ENCODE data around the gene HEPACAM. TPM values are rescaled to one million over a fixed set of nuclear protein-coding genes. Genes with fewer than 3 reads are reported as not detected.

Gene HEPACAM
- total RNA-seq, 1 experiment from 2014 or later: not detected

DNA sequence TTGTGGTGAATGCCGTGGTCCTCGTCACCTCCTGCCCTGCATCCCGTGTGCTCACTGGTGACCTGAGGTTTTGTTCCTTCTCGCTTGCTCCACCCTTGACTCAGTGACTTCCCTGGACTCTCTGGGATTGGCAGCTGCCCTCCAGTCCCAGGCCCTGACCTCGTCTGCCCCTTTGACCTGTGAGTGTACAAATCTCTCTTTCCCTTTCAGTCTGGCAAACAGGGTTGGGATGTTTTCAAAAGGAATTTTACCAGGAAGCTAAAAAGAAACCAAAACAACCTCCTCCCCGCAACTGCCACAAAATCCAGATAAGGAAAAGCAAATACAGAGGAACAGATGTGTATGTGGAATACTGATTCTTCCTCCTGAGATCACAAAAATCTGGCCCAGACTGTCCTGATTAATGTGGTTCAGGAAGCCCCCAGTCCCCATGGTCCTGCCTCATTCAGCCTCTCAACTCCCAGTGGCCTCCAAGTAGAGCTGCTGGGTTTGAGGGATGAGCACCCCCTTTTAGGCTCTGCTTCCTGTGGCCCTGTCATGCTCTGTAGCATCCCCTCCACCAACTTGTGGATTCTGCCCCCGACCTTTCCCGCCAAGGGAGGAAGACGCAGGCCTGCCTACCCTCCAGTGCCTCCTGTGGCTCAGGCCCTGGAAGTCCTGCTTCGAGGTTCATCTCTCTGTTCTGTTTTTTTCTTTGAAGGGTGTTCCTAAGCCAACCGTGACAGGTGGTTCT, 53.3 kb downstream of the HEPACAM start:
- no peaks in the 10 kb centered on the region; a peak in 1 of 7 replicates for H3K36me3 Mint-ChIP-seq (ENCODE audit: insufficient read depth in 1 of 3, low read depth in 3 of 3)
- Histone ChIP-seq H2BK120ac (ENCODE audit: low read depth, low read length, poor library complexity, severe bottlenecking) (no peak overlapping the region), H3T11ph (ENCODE audit: low read length) (no peak overlapping the region), H2AFZ (ENCODE audit: low read length) (no peak overlapping the region), H4K20me1 (ENCODE audit: control insufficient read depth, insufficient read depth, insufficient read length) (no peaks in the 10 kb centered on the region), H3K56ac (ENCODE audit: insufficient read length, low read depth, low read length) (no peak overlapping the region), H4K91ac (ENCODE audit: insufficient read length, low read depth, low read length) (no peak overlapping the region), H3K23me2 (ENCODE audit: insufficient read length, low read depth, low read length, poor library complexity, severe bottlenecking) (no peaks in the 10 kb centered on the region), H3K4ac (ENCODE audit: low read depth, low read length) (no peak overlapping the region), H3K79me1 (ENCODE audit: insufficient read depth, low read depth, low read length, poor library complexity, severe bottlenecking) (no peaks in the 10 kb centered on the region), H3K4me1 (ENCODE audit: insufficient read depth, low read length) (no peaks in the 10 kb centered on the region), H2BK20ac (ENCODE audit: low read depth, low read length, poor library complexity, severe bottlenecking) (no peak overlapping the region), H3K4me2 (ENCODE audit: insufficient read depth, insufficient read length, low read length) (no peak overlapping the region), H3K9me3 (ENCODE audit: control insufficient read depth, low read depth, low read length) (no peaks in the 10 kb centered on the region), H2BK15ac (ENCODE audit: low read depth, low read length) (no peak overlapping the region), H2BK5ac (ENCODE audit: insufficient read length, low read length) (no peak overlapping the region), H4K5ac (ENCODE audit: insufficient read length, low read depth, low read length) (no peak overlapping the region), H3K23ac (ENCODE audit: insufficient read length, low read depth, low read length) (no peak overlapping the region), H2BK12ac (ENCODE audit: insufficient read length, low read depth, low read length) (no peak overlapping the region), H3K18ac (ENCODE audit: insufficient read length, low read depth, low read length) (no peak overlapping the region), H4K8ac (replicated peaks; ENCODE audit: insufficient read length, low read depth, low read length) (no peak overlapping the region), H3K9ac (ENCODE audit: extremely low read depth, insufficient read length, low read length) (no peak overlapping the region), H3K27me3 (ENCODE audit: insufficient read depth, low read length) (no peaks in the 10 kb centered on the region; the same call in 1 of the 2 replicates), H3K27ac (ENCODE audit: insufficient read length, low read depth, low read length) (no peak overlapping the region), H3K79me2 (ENCODE audit: insufficient read depth, low read length) (no peaks in the 10 kb centered on the region), H3K14ac (ENCODE audit: insufficient read depth, low read length) (no peak overlapping the region; the same call in 1 of the 2 replicates), H2AK5ac (ENCODE audit: insufficient read length, low read length) (no peak overlapping the region)
- peaks cover 15% of the 10 kb centered on the region for H3K27me3 Mint-ChIP-seq (ENCODE audit: low read depth)
- H3K27ac Mint-ChIP-seq: peak overlapping the region in 1 of 3 experiments; percentile 46; a peak in 1 of 7 replicates
- no peak overlapping the region for H3K4me3 Mint-ChIP-seq
- TF ChIP-seq, protein P1, sequence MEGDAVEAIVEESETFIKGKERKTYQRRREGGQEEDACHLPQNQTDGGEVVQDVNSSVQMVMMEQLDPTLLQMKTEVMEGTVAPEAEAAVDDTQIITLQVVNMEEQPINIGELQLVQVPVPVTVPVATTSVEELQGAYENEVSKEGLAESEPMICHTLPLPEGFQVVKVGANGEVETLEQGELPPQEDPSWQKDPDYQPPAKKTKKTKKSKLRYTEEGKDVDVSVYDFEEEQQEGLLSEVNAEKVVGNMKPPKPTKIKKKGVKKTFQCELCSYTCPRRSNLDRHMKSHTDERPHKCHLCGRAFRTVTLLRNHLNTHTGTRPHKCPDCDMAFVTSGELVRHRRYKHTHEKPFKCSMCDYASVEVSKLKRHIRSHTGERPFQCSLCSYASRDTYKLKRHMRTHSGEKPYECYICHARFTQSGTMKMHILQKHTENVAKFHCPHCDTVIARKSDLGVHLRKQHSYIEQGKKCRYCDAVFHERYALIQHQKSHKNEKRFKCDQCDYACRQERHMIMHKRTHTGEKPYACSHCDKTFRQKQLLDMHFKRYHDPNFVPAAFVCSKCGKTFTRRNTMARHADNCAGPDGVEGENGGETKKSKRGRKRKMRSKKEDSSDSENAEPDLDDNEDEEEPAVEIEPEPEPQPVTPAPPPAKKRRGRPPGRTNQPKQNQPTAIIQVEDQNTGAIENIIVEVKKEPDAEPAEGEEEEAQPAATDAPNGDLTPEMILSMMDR (conservative IDR thresholded peaks at IDR 0.05): no peak
- WGBS (ENCODE audit: extremely low coverage, insufficient read length, low lambda C conversion rate): no CpG with 5 or more reads among the region's 11 CpGs
- H3K4me1 Mint-ChIP-seq: peaks cover 7 to 15% of the 10 kb centered on the region in 2 experiments; a peak in 3 of 4 replicates
- no peaks in the 10 kb centered on the region for H3K9me3 Mint-ChIP-seq
- DNase-seq: peak; percentile 41

Measured in H9 (cell line).